HG03342 (cell line): ENCODE measurements around the gene FEN1.

Experiments used
- ATAC-seq: cut with Tn5 transposase; IDR thresholded peaks from one replicate; pipeline ENCODE4 v1.9.1; 2021; ENCODE audit warnings: mild to moderate bottlenecking, moderate library complexity; ENCODE audit not compliant: unreplicated experiment

FEN1 gene

DNA sequence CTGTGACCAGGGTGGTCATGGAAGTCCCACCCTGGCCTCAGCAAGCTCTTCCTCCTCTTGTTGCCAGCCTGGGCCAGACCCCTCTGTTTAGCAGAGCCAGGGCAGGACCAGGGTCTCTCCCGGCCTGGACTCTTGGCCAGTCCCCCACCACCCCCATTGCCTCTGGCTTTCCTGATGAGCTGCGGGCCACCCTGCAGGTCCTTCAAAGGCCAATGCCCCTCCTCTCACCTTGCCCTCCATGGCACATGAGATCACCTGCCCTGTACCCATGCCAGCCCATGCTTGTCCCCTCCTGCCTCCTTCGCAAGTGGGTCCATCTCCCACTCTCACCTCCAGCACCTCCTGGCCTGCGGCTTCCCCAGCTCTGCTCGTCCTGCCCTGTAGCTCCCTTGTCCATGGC, 45.8 kb downstream of the FEN1 start:
- ATAC-seq, result no peak

DNA sequence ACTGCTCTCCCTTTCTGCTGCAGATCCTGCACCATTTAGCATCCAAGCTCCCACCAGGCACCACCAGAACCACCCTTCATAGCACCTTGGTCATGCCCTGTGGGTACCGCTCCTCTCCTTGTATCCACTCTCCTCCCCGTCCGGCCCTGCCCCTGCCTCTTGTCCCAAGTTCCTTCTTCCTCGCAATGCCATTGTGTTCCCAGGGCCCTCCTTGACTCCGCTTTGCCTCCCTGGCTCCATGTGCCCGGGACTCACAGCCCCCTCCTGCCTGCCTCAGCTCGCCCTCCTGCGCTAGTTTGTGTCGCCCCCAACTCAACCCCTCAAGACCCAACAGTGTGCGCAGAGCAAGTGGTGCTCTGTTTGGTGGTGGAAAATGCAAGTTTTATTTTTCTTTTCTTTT, 46.2 kb downstream of the FEN1 start:
- no peak for ATAC-seq

GRCh38 chr11:61839742-61840141, 47.0 kb downstream of the FEN1 start:
- no peak for ATAC-seq

DNA sequence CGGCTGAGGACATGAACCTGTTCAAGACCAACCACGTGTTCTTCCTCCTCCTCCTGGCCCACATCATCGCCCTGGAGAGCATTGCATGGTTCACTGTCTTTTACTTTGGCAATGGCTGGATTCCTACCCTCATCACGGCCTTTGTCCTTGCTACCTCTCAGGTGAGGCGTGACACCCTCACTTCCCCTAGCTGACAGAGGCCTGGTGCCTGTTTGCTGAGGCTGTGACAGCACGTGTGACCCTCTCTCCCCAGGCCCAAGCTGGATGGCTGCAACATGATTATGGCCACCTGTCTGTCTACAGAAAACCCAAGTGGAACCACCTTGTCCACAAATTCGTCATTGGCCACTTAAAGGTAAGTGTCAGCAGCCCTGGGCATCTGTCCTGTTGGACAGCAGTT, 47.7 kb downstream of the FEN1 start:
- ATAC-seq, result no peak

GRCh38 chr11:61841636-61842527, 49.2 kb downstream of the FEN1 start:
- no peak for ATAC-seq

GRCh38 chr11:61842528-61842820, 49.8 kb downstream of the FEN1 start:
- ATAC-seq, result no peak

DNA sequence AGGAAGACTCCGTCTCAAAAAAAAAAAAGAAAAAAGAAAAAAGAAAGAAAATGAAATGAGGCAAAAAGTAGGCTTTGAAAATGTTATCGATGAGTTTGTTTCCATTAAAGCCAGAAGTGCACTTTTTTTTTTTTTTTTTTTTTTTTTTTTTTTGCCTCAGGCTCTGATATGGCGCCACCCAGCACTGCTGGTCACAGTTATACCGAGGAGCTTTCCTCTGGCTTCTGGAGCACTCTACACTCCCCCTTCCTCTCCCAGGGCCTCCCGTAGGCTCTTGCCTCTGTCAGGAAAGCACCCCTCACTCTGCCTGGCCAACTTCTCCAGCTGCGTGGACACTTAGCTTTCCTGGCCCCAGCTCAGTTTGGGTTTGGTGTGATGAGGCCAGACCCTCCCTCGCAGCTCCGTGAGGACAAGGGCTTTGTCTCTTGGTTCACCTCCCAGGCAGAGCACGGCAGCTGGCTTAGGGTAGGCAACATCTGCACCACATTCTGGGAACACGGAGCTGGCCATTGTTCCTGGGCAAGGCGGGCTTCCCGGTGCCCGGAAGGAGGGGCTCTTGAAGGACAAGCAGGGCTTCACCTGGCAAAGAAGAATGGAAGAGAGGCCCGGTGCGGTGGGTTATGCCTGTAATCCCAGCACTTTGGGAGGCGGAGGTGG, 52.3 kb downstream of the FEN1 start:
- ATAC-seq, result no peak

GRCh38 chr11:61846362-61847020, 53.8 kb downstream of the FEN1 start:
- ATAC-seq, result no peak
